ENCODE data around the gene ELL. TPM values are rescaled to one million over a fixed set of nuclear protein-coding genes. Genes with fewer than 3 reads are reported as not detected.

Gene ELL
- total RNA-seq, 1 donor = 19.9 TPM

- H3K4me3 ChIP-seq (ENCODE audit: low read depth, low read length) = no peak overlapping the region
- TF ChIP-seq CTCF (IDR thresholded peaks at IDR 0.05; ENCODE audit: insufficient read depth, low read depth, low read length) = no peak
- no peak for DNase-seq (ENCODE audit: low read depth)
Measured at GRCh38 chr19:18475762-18476331, 46.0 kb downstream of the ELL start.

- no peak for TF ChIP-seq CTCF (IDR thresholded peaks at IDR 0.05; ENCODE audit: insufficient read depth, low read depth, low read length)
- no peak overlapping the region for H3K4me3 ChIP-seq (ENCODE audit: low read depth, low read length)
- no peak for DNase-seq (ENCODE audit: low read depth)
Measured at GRCh38 chr19:18475004-18475453, 46.8 kb downstream of the ELL start.

GRCh38 chr19:18474366-18474887 lies 47.4 kb downstream of the ELL start:
- no peak for DNase-seq (ENCODE audit: low read depth)
- no peak overlapping the region for H3K4me3 ChIP-seq (ENCODE audit: low read depth, low read length)
- no peak for TF ChIP-seq CTCF (IDR thresholded peaks at IDR 0.05; ENCODE audit: insufficient read depth, low read depth, low read length)

- no peak for DNase-seq (ENCODE audit: low read depth)
- no peak overlapping the region for H3K4me3 ChIP-seq (ENCODE audit: low read depth, low read length)
- TF ChIP-seq CTCF (IDR thresholded peaks at IDR 0.05; ENCODE audit: insufficient read depth, low read depth, low read length) = no peak
Measured at GRCh38 chr19:18473706-18474087, 48.2 kb downstream of the ELL start.

- no peak for TF ChIP-seq CTCF (IDR thresholded peaks at IDR 0.05; ENCODE audit: insufficient read depth, low read depth, low read length)
- no peak overlapping the region for H3K4me3 ChIP-seq (ENCODE audit: low read depth, low read length)
- no peak for DNase-seq (ENCODE audit: low read depth)
Measured at GRCh38 chr19:18473003-18473705, 48.7 kb downstream of the ELL start.

- TF ChIP-seq CTCF (IDR thresholded peaks at IDR 0.05; ENCODE audit: insufficient read depth, low read depth, low read length) = no peak
- H3K4me3 ChIP-seq (ENCODE audit: low read depth, low read length) = no peak overlapping the region
- DNase-seq (ENCODE audit: low read depth) = no peak
Measured at GRCh38 chr19:18470787-18471186, 51.1 kb downstream of the ELL start.

Data from fibroblast of villous mesenchyme (primary cell).